HG03439 (cell line): ENCODE results near the gene SLC12A7.

Experiments used
- ATAC-seq: cut with Tn5 transposase; IDR thresholded peaks from one replicate; pipeline ENCODE4 v1.9.1; 2021; ENCODE audit warnings: mild to moderate bottlenecking, moderate library complexity; ENCODE audit not compliant: unreplicated experiment

The SLC12A7 gene

DNA sequence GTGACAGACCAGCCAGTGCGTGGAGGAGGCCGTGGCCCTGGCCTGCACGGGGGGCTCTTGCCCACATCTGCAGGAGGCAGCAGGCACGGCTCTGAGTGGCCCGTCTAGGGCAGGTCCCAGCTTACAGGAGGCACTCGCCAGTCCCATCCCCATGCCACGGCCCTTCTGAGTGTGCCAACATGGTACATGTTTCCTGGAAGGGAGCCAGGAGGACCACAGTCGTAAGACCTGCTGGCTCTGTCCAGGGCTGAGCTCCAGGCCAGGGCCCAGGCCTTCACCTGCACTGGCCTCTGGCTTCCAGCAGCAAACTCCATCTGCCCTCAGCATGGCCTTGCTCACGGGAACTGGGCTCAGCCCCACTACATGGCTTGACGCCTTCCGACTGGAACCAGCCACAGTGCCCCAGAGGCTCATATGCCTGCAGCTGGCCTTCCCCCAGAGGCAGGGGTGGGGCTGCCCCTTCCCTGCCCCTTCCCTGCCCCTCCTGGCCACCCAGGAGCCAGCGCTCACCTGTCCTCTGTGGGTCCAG, 99.5 kb downstream of the SLC12A7 start:
- ATAC-seq, result no peak

DNA sequence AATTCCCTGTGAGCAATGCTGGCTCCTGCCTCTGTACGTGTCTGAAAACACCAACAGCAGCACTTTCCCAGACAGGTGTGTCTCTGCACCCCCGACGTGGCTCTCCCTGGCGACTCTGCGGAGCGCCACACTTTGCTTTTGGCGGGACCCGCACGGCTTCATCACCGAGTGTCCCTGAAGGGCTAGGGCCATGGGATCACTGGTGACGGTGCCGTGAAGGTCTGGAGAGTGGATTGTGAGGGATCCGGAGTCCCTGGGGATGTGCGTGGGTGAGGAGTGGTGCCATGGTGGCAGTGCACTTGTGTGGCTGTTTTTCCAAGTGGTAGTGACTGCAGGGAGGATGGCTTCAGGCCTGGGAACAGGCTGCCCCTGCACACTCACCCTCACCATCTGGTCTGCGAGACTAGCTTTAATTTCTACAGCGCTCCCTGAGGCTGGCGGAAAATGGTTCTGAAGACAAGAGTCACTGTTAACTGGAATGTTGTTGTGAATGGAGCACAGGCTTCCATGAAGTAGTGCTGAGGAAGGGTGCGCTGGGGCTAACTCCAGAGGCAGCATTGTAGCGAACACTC, 100.0 kb downstream of the SLC12A7 start:
- no peak for ATAC-seq

DNA sequence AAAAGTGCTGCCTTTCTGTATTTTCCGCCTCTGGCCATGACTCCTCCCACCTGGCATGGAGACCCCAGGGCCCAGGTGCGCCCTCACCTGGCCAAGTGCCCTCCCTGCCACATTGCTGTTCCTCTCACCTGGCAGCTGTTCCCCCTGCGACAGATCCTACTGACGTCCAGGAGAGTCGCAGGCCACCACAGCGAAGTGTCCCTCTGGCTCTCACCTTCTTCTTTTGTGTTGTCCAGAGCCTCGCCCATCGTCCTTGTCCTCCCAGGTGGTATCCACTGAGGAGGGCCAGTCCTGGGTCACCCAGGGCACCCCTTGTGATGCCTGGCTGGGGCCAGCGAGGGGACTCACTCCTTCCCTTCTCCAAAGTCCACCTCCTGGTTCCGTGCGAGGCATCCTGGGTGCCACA, 100.6 kb downstream of the SLC12A7 start:
- ATAC-seq, result no peak

DNA sequence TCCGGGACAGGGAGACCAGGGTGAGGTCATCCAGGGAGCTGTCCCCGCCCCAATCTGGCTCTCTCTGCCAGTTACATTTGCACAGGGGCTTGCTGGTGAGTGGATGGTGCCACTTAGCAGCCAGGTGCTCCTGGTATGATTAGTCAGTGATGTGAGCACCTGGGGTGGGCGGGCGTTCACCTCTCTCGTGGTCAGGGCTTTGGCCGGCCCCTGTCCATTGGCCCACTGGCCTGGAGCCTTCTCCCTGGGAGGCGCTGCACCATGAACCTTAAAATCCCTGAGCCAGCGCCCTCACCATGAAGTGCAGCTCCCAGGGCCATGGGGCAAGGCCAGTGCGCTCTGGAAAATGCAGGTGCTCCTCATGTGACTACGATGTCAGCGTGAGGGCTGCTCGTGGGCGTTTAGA, 101.2 kb downstream of the SLC12A7 start:
- no peak for ATAC-seq

DNA sequence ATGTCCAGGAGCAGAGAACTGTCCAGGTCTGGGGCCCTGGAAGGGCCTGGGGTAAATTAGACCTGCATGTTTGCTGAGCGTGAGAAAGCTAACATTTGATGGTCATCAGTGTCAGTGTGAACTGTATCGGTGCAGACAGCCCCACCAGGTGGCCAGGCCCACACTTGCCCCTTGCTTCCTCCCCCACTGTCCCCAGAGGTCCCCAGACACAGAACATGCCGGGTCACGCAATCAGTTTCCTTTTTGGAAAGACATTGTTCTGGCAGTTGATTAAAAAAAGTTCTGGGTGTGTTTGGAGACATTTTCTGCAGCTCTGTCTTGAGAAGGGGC, 101.7 kb downstream of the SLC12A7 start:
- no peak for ATAC-seq

DNA sequence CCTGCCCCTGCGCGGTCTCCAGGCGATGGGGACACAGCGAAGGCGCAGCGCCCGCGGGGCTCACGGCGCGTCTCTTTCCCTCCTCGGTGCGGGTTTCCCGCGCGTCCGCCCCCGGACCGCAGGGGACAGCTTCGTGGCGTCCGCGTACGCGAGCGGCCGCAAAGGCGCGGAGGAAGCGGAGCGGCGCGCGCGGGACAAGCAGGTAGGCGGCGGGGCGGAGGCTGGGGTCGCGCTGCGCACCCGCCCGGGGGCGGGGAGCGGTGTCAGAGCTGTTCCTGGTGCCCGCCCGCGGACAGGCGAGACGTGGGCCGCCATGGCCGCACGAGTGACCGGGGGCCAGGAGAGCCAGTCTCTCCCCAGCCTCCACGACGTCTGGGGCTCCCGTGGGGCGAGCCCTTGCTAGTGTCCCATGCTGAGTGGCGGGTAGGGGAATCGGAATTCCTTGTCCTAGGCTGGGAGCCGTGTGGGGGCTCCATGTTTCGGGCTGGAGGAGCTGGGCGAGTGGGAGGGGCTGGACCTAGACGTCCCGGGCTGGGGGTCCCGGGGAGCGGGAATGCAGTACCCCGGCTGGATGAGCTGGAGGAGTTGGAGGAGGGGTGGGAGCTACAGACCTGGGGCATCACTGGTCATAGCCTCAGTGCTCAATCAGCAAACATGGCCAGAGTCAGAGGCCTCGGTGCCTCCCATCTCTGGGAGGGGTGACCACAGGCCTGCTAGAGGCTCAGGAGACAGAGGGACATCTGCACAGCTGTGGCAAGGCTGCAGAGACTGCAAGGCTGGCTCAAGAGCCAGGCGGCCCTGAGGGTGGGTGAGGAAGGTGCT, 102.3 kb downstream of the SLC12A7 start:
- ATAC-seq, result no peak

DNA sequence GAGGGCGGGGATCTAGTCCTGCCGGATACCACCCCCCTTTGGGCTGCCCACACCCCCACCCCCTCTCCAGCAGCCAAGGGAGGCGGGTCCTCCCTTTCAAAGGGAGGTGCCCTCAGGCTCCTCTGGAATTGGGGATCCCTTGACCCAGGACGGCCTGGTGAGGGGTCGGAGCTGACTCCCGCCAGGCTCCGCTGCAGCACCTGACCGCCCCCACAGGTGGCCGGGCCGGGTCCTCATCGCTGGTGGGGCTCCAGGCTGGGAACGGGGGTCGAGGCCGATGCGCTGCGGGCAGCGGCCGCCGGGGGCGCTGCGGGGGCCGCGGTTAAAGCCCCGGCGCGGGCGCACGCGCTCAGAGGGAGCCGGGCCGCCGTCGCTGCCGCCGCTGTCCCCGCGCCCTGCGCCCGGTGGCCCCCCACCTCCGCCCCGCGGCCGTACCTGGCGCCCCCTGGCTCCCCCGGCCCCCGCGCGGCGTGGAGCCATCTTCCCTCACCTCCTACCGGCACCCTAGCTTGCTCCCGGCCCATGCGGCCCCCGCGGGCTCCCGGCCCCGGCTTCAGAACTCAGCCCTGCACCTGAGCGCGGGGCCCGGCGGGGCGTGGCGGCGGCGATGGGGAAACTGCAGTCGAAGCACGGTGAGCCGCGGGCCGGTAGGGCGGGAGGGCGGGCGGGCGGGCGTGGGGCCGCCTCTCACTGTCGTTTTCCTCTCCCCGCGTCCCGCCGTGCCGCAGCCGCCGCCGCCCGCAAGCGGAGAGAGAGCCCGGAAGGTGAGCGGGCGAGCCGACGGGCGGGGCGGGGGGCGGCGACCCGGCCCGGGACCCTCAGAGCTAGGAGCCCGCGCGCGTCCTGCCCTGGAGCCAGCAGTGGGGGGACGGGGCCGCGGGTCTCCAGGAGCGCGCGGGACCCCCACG, 103.2 kb downstream of the SLC12A7 start, which contains the start of gene NKD2:
Gene NKD2, plus strand, starts transcription at position 352 of the 908 bp plus-strand sequence. Its CDS starts 256 bp downstream, at position 608.
- ATAC-seq, result no peak

DNA sequence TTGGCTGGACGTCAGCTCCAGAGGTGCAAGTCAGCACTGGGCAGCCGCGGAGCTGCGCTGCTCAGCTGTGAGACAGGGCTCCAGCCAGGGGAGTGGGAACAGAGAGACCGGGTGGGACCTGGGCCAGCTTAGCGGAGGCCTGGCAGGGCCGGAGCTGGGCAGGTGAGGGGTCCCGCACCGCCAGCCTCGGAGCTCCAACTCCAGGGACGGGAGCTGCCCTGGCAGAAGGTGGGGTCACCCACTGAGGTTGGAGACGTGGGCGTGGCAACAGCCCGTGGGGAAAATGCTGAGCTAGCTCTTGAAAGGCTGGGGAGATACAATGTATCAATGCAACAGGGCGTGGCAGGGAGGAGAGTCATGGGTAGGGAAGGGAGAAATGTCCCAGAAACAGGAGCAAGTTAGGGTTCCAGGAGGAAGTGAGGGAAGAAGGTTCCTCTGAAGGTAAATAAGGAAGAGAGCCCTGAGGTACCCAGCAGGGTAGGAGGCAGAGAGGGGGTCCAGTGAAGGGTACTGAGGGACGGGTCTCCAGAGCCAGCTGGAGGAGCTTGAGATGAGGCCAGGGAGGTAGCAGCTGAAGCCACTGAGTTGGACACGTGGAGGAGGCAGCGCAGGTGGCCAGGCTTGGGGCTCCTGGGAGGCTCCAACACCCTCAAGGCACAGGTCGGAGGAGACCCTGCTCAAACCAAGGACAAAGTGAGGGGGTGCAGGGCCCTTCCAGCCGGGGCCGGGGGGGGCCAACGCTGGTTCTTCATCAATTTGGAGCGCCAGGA, 104.0 kb downstream of the SLC12A7 start:
- ATAC-seq, result no peak

DNA sequence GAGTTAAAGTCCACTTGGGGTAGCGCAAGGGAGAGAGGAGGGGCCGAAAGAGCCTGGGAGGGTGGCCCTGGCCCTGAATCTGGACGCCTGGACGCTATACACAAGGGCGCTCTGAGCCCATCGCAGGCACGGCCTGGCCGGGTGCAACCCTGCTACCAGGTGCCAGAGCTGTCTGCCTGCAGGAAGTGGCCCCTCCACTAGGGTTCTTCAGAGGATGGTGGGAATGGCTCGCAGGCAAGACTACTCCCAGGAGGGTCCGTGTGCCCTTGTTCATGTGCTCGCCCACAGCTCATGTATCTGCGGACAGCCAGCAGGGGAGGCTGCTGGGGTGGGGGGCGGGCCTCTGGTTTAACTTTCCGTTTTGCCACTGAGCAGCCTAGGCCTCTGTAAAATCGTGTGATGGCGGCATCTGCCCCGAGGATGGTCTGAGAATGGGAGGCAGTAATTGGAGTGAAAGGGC, 104.6 kb downstream of the SLC12A7 start:
- ATAC-seq, result no peak

DNA sequence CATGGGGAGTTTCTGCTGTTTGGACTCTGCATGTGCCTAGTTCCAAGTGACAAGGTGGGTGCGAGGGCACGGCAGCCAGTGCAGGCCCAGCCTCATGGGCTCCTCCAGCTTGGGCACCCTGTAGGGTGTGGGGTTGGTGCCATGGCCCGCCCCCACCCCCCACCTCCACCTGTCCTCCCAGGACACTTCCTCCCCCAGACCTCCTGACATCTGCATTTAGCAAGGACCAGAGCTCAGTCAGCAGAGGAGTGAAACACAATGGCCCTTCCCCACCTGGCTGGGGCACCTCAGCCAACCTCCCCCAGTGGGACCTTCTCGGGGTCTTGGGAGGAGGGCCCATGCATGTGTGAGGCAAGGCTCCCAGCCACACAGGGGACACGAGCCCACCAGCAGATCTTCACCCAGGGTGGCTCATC, 105.2 kb downstream of the SLC12A7 start:
- ATAC-seq, result no peak

DNA sequence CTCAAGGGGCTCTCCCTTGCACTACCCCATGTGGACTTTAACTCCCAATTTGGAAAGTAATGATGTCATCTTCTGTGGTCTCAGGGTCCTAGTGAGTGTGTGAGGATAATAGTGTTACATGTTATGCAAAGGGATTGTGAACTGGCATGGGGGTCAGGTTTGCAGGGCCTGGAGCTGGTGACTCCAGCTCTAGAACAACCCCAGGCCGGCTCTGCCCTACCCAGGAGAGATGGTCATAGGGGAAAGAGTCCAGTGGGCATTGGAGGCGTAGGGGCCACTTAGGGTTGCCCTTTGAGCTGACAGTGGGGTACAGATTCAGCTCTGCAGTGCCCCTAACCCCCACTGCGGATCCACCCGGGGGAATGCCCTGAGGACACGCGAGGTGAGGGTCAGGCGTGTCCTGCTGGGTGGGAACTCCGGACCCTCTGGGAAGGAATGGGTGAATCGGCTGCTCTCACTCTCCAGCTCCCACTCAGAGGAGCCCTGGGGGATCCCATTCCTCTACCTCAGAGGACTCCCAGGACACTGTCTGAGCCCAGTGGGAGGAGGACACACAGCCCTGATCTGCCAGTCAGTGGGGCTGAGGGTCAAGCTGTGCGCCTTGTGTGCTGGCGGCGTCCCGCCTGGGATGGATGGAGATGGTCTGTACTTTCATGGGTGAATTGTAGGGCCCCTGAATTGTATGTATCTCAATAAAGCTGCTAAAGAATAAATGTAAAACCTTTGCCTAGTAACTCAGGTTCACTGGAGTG, 105.8 kb downstream of the SLC12A7 start:
- ATAC-seq, result no peak

DNA sequence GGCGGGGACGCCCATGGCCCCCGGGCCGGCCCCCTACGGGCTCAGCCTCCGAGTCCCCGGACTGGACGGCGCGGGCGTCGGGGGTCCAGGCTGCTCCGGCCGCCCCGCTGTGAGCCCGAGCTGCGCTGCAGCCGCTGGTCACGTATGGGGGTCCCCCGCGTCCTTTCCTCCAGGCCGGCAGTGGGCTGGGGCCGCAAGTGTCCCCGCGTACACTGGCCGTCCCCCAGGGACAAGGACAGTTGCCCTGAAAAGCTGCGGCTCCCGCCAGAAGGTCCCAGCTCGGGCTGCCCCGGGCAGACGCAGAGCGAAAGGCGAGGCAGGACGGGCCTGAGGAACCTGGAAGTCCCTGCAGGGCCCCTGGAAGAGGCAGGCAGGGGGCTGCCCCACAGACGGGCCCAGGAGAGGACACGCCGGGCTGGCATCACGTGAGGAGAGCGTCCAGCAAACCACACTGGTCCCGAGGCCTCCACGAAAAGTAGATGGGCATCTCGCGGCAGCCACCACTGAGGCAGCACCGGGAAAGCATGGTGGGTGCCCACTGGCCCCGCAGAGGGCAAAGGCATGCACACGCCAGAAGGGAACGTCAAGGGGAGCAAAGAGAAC, 106.5 kb downstream of the SLC12A7 start:
- no peak for ATAC-seq

DNA sequence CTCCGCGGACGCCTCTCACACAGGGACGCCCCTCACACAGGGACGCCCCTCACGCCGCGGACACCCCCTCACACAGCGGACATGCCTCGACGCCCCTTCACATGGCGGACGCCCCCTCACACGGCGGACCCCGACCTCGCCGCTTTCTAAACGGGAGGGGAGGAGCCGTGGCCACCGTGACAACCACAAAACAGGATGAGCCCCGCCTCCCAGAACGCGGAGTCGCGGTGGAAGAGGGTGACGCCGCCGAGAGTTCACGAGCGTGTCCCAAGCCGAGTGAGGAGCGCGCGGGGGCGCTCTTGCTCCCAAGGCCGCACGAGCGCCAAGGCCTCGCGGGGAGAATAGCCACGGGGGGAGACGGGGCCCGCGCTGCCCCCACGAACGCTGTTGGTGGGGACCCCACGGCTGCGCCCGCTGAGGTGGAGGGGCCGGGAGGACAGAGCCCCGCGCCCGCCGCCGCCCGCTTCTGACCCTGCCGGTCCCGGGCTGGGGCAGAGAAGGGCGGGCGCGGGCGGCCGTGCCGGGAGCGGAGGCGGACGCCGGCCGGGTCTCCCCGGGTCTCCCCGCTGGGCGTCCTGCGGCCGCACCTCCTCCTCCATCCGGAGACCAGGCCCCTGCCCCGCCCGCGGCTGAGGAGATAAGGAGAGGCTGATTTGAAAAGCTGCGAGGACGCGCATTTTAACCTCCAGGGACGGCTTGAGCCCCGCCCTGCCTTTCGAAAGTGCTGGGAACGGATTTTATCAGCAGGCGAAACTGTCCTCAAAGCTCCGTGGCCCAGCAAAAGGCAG, 107.2 kb downstream of the SLC12A7 start:
- ATAC-seq, result no peak

DNA sequence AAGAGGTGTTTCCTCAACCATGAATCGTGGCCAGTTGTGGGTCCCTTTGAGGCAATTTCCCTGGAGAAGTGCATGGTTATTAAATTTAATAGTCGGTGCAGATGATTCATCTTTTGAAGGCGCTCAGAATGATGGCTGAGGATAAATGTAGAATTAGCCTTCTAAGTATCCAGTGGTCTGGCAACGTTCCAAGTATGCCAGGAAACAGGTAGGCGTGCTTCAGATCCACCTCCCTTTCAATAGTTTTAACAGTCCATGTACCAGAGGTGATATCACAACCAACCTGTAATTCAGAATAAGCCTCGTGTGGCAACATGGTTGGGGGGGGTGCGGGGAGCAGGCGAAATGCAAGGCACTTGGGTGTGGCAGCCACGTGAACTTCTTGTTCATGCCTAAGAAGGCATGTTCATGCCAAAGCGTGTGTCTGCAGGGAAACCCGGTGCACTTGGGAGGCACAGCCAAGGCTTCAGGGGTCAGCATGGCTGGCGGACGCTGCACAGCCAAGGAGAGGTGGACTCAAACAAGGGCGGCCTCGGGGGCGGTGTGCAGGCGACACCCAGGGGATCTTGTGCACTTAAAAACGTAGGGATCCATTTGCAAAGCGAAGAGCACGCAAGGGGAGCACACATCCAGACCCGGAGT, 108.4 kb downstream of the SLC12A7 start:
- ATAC-seq, result no peak

DNA sequence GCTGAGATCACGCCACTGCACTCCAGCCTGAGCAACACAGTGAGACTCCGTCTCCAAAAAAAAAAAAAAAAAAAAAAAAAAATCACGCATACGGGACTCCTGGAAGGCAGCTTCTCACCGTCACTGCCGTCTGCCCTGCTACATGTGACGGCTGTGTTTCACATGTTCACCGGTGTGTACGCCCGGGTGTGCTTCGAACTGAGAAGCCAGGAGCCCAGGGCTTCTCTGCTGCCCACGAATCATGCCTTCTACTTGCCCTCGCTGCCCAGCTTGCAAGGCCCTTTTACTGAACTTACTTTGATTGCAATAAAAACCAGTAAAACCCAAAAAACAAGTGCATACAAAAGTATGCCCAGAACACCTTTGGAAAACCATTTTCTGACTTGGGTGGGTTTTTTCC, 109.0 kb downstream of the SLC12A7 start:
- no peak for ATAC-seq

DNA sequence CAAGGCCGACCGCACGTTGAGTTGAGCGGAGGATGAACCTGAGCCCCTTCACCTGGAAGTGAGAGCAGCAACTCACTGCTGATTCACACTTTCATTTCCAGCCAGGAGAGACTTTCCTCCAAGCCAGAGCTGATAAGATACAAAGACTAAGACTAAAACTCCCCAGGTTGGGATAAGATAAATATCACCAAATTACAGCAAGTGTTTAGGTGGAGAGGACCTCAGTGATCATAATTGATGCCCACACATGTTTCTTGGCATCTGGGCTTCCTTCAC, 109.7 kb downstream of the SLC12A7 start:
- ATAC-seq, result no peak

DNA sequence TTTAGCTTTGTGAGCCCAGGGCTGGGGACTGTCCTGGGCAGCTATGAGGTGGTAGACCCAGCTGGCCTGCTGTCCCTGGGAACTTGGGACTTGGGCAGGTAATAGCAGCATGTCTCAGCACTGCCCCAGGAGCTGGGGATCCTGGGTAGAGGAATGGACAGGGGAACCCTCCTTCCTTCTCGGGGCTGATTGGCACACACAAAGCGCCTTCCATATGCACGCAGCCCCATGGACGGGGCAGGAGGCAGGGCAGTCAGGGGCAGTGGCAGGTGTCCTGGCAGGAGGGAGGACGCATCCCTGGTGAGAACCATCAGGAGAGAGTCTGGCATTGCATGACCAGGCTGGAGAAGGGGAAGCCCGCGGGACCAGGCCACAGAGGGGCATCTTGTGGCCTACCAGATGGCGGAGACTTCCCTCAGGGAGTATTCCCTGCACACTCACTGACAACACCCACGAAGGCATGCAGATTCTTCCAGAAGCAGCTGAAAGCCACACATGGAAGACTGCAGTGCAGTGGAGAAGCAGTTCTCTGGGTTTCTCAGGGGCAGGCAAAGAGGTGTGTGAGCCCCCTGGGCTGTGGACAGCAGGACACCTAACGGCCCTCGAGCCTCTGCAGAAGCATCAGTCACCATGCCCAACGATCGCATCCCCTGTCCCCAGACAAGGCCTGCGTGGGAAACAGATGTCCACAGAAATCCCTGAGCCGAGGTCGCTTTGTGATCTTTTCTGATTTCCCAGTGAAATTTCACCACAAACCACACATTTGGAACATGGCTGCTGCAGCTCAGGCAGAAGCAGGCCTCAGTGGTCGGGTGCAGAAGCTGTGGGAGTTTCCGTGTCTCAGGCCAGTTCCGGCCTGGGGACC, 110.2 kb downstream of the SLC12A7 start:
- no peak for ATAC-seq
